Retinal pigment epithelial cell (primary cell): ENCODE results near the gene LYRM1.

Experiments used
- DNase-seq: peaks from one replicate; pipeline ENCODE4 v3.0.0-alpha.2; 2010; ENCODE audit warnings: low read depth
- H3K4me3 ChIP-seq: 2 replicates; pipeline ENCODE4 v1.5.1; 2011; ENCODE audit warnings: mild to moderate bottlenecking, low read length, control low read depth, moderate library complexity
- CTCF ChIP-seq: conservative IDR thresholded peaks from 2 replicates; pipeline ENCODE4 v1.5.1; 2011; ENCODE audit warnings: low read depth, low read length, control low read depth, inconsistent platforms

LYRM1 gene

DNA sequence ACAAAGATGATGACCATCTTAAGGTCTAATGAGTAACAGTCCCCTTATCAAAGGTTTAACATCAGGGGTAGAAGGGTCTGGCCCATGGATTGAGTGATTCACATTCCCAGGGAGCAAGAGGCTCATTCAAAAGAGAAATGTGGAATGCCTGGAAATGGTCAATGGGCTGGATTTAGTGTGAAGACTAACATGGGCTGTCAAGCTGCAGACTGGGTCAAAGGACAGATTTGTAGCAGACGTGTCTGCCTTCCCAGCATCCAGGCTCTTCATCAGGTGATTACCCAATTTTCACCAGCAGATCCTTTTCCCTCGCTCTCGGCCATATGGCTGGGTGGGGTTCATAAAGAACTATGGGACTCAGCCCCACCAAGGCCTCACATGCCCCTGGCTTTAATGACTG, 27.2 kb upstream of the LYRM1 start:
- TF ChIP-seq CTCF = no peak
- DNase-seq = no peak
- no peak overlapping the region for H3K4me3 ChIP-seq

GRCh38 chr16:20874088-20874581, 26.4 kb upstream of the LYRM1 start:
- H3K4me3 ChIP-seq = no peak overlapping the region
- no peak for DNase-seq
- TF ChIP-seq CTCF = no peak

DNA sequence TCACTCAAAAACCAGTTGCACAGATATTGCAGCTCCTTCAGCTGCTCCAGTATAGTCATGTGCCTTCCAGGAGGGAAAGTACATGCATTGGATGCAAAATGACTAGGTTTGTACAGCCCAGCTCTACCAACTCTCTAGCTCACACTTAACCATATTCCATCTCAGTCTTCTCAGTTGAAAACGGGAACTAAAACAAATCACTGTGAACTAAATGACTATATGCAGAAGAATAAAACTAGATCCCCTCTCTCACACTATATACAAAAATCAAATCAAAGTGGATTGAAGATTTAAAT, 25.3 kb upstream of the LYRM1 start:
- no peak overlapping the region for H3K4me3 ChIP-seq
- TF ChIP-seq CTCF = no peak
- DNase-seq = no peak

DNA sequence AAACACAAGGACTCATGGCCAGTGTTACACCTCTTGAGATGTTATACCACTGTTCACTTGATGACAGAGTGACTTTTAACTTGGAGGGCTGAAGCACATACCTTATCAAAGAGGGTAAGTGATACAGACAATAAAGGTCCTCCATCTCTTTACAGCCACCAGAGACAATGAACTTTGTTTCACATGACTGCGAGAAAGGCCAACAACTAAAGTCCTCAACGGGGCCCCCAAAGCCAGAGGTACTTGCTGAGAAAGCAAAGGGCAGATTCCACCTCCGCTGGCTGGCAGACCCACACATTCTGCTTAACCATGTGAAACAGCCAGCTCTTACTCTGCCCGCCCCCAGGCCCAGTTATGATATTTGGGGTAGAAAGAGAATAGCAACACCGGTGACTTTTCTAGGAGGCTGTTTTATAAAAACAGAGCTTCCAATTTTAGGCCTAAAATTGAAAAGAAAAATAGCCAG, 21.9 kb upstream of the LYRM1 start:
- TF ChIP-seq CTCF = no peak
- no peak overlapping the region for H3K4me3 ChIP-seq
- DNase-seq = no peak

DNA sequence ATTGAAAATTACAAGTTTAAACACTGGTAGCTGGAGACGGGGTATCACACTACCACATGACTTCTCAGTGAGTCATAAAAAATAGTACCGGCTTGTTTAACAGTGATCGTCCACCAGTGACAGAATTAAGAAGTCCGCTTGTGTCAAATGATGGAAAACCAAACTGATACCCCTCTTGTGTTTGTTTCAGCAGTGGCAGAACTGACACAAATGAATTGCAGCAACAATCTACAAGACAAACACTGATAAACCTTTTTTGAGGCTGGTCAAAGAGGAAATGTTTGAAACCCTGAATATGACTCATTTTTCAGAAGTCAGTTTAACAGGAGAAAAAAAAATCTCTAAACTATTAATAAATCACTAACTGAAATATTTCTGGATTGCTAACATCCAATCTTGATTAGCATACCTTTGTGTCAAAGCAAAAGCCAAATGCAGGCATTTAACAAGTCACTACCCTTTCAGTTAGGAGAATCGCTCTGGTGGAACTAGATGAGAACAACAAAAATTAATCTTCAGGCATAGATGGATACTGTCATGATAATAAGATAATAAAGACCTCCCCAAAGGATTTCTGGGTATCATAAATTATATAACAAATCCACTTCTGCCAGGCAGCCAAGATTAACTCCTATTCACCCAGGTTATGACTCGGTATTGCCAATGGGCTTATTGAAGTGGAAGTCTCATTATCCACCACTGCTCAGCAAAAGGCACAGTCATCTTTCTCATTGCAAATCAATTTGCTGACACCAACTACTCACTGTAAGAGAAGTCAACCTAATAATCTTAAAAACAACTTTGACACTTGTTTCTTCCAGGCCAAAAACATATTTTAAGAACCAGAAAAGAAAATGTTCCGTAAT, 21.2 kb upstream of the LYRM1 start:
- H3K4me3 ChIP-seq = peak overlapping the region; percentile 30
- no peak for TF ChIP-seq CTCF
- DNase-seq = no peak

- no peak overlapping the region for H3K4me3 ChIP-seq
- TF ChIP-seq CTCF = no peak
- no peak for DNase-seq
These were observed 19.6 kb upstream of the LYRM1 start for GRCh38 chr16:20880867-20881502.

- TF ChIP-seq CTCF = no peak
- no peak for DNase-seq
- no peak overlapping the region for H3K4me3 ChIP-seq
These were observed 19.1 kb upstream of the LYRM1 start for GRCh38 chr16:20881503-20881878.
